Stimulated activated naive CD4-positive, alpha-beta T cell treated with Interleukin-2 at 50 U/mL for 16 hours (primary cell): ENCODE measurements around the gene PTPN11.
"Not testable (repeated sequence)": the region's sequence is repeated elsewhere in the genome, so short reads cannot be mapped to it uniquely, and the experiment has no call there.

ENCODE experiments used
- DNase-seq: peaks from one replicate; lab custom pipeline; 2025; lab: John Stamatoyannopoulos, UW

Gene PTPN11

GRCh38 chr12:112409064-112409905 is 9.5 kb upstream of the PTPN11 start, which contains the start of gene RPL6:
Gene RPL6, minus strand, starts transcription at chr12:112409605. Its CDS starts 949 bp downstream, at chr12:112408656.
- peak; percentile 71 for DNase-seq

- no peak for DNase-seq
These were observed 8.9 kb upstream of the PTPN11 start for GRCh38 chr12:112409906-112410244.

GRCh38 chr12:112413855-112414625 is 4.7 kb upstream of the PTPN11 start:
- DNase-seq, result no peak

GRCh38 chr12:112415457-112415856 is 3.3 kb upstream of the PTPN11 start:
- DNase-seq, result not testable (repeated sequence)

- no peak for DNase-seq
These were observed 507 bp upstream of the PTPN11 start for GRCh38 chr12:112418273-112418607.

GRCh38 chr12:112419297-112420133 is 768 bp downstream of the PTPN11 start:
- DNase-seq, result no peak

GRCh38 chr12:112420740-112421139 is 2.0 kb downstream of the PTPN11 start:
- no peak for DNase-seq

GRCh38 chr12:112421363-112421762 is 2.6 kb downstream of the PTPN11 start:
- DNase-seq, result no peak

GRCh38 chr12:112422531-112422930 is 3.8 kb downstream of the PTPN11 start:
- DNase-seq, result no peak

GRCh38 chr12:112424126-112424525 is 5.4 kb downstream of the PTPN11 start:
- no peak for DNase-seq

- no peak for DNase-seq
These were observed 7.0 kb downstream of the PTPN11 start for GRCh38 chr12:112425582-112426382.

- no peak for DNase-seq
These were observed 9.0 kb downstream of the PTPN11 start for GRCh38 chr12:112427760-112428159.

GRCh38 chr12:112430929-112431328 is 12.2 kb downstream of the PTPN11 start:
- DNase-seq, result no peak

GRCh38 chr12:112431965-112432364 is 13.2 kb downstream of the PTPN11 start:
- DNase-seq, result no peak

- DNase-seq, result no peak
These were observed 14.8 kb downstream of the PTPN11 start for GRCh38 chr12:112433551-112433950.

GRCh38 chr12:112438645-112439044 is 19.9 kb downstream of the PTPN11 start:
- not testable (repeated sequence) for DNase-seq

- no peak for DNase-seq
These were observed 21.0 kb downstream of the PTPN11 start for GRCh38 chr12:112439769-112440168.

GRCh38 chr12:112440653-112441052 is 21.9 kb downstream of the PTPN11 start:
- DNase-seq, result not testable (repeated sequence)

- DNase-seq, result no peak
These were observed 25.2 kb downstream of the PTPN11 start for GRCh38 chr12:112443916-112444315.

GRCh38 chr12:112446008-112446725 is 27.4 kb downstream of the PTPN11 start:
- no peak for DNase-seq

- DNase-seq, result no peak
These were observed 28.4 kb downstream of the PTPN11 start for GRCh38 chr12:112447106-112447505.
